Neural crest cell (in vitro differentiated cells): ENCODE measurements around the gene IGDCC3. TPM values are rescaled to one million over a fixed set of nuclear protein-coding genes. Genes with fewer than 3 reads are reported as not detected.

Experiments used
- DNase-seq: peaks from one replicate; pipeline ENCODE4 v3.0.0; 2021; ENCODE audit warnings: low read depth, mixed read lengths, low spot score
- H3K27ac Mint-ChIP-seq: one replicate; pipeline ENCODE4 v1.8.0; 2021; ENCODE audit warnings: mild to moderate bottlenecking, mixed read lengths; ENCODE audit not compliant: unreplicated experiment
- H3K27me3 Mint-ChIP-seq: 2 replicates; pipeline ENCODE4 v1.8.0; 2021; ENCODE audit warnings: low read depth, mild to moderate bottlenecking, mixed read lengths
- H3K36me3 Mint-ChIP-seq: 2 replicates; pipeline ENCODE4 v1.8.0; 2021; ENCODE audit warnings: low read depth, mild to moderate bottlenecking, mixed read lengths
- H3K4me1 Mint-ChIP-seq: 2 replicates; pipeline ENCODE4 v1.8.0; 2021; ENCODE audit warnings: mixed read lengths
- H3K4me3 Mint-ChIP-seq: one replicate; pipeline ENCODE4 v1.8.0; 2021; ENCODE audit warnings: mild to moderate bottlenecking, mixed read lengths
- H3K9me3 Mint-ChIP-seq: 2 replicates; pipeline ENCODE4 v1.8.0; 2021; ENCODE audit warnings: mixed read lengths
- total RNA-seq: library from RNA; stranded (reverse); gene quantifications from 2 replicates; pipeline ENCODE4 v1.2.1, GENCODE V29; 2021
- TF ChIP-seq, protein P1 (sequence below): fragments of 200-600 bp; sonication (generic); conservative IDR thresholded peaks from 2 replicates; pipeline ENCODE4 v1.5.0; 2021; ENCODE audit warnings: antibody characterized with exemption, mild to moderate bottlenecking

Gene IGDCC3
- total RNA-seq, 1 donor from 2014 or later = 300 TPM

DNA sequence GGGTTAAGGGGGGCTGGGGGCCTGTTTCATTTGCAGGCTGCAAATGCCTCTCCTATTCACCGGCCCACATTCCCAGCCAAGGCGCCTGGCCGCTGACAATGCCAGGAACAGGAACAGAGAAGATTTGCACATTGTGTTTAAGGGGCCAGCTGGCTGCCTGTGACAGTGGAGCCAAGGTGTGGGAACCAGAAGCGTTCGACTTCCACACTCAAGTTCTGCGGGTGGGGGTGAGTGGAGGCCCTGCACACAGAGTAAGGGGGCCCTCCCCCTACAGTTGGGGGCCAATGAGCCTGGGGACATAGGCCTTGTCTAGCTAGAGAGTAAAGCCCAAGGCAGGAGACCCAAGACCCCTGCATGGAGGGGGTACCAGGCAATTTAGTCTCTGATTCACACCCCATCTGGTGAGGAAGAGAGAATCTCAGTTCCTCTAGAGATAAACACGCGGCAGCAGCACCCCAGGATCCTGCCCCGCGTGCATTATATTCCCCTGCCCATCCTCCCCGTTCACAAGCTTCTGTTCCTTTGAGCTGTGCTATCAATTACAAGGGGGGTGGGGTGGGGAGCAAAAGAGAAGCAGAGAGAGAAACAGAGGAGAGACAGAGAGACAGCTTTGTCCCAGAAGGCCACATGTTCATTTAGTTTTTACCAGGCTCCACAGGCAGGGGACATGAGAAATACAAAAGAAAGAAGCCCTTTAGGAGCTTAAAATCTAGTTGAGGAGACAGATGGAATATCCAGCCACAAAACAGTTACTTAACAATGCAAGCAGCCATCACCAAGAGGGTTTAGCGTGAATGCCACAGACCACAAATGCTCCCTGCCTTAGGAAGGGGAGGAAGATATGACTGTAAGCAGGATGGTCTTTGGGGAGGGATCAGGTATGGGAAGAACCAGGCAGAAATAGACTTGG is 9.2 kb downstream of the IGDCC3 start:
- Mint-ChIP-seq H3K27ac (peak overlapping the region; percentile 65), H3K27me3 (no peaks in the 10 kb centered on the region), H3K4me1 (peaks cover 77% of the 10 kb centered on the region), H3K9me3 (no peaks in the 10 kb centered on the region), H3K36me3 (peaks cover 8% of the 10 kb centered on the region), H3K4me3 (peak overlapping the region; percentile 62)
- TF ChIP-seq, protein P1, sequence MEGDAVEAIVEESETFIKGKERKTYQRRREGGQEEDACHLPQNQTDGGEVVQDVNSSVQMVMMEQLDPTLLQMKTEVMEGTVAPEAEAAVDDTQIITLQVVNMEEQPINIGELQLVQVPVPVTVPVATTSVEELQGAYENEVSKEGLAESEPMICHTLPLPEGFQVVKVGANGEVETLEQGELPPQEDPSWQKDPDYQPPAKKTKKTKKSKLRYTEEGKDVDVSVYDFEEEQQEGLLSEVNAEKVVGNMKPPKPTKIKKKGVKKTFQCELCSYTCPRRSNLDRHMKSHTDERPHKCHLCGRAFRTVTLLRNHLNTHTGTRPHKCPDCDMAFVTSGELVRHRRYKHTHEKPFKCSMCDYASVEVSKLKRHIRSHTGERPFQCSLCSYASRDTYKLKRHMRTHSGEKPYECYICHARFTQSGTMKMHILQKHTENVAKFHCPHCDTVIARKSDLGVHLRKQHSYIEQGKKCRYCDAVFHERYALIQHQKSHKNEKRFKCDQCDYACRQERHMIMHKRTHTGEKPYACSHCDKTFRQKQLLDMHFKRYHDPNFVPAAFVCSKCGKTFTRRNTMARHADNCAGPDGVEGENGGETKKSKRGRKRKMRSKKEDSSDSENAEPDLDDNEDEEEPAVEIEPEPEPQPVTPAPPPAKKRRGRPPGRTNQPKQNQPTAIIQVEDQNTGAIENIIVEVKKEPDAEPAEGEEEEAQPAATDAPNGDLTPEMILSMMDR = no peak
- peak; percentile 55 for DNase-seq

DNA sequence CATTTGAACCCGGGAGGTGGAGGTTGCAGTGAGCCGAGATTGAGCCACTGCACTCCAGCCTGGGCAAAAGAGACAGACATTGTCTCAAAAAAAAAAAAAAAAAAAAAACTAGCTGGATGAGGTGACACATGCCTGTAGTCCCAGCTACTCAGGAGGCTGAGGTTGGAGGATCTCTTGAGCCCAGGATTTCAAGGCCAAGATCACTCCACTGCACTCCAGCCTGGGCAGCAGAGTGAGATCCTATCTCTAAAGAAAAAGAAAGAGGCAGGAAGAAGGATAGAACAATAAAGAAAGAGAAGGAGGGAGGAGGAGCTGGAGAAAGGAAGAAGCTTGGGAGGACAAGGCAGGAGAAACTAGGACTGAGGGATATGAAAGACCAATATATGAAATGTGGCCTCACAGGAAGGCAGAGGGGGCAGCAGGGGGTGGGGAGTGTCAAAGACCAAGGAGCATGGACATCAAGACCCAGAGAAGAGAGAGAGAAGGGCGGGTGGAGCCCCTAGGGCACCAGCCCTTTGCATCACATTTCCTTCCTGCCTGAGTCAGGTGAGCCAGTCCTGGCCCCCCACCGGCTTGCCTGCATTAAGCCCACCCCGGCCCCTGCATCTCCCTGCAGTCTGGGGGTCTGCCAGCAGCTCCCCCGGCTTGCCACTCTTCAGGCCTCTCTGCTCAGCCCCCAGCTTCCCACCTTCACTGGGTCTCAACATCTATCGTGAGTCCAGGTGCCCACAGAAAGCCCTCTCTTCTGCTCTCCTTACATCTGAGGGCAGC is 11.5 kb downstream of the IGDCC3 start:
- H3K36me3 Mint-ChIP-seq = no peaks in the 10 kb centered on the region
- H3K4me3 Mint-ChIP-seq = peak overlapping the region; percentile 56
- peak overlapping the region; percentile 69 for H3K27ac Mint-ChIP-seq
- H3K27me3 Mint-ChIP-seq = no peaks in the 10 kb centered on the region
- no peaks in the 10 kb centered on the region for H3K9me3 Mint-ChIP-seq
- DNase-seq = no peak
- H3K4me1 Mint-ChIP-seq = peaks cover 73% of the 10 kb centered on the region
- TF ChIP-seq, protein P1 = no peak

DNA sequence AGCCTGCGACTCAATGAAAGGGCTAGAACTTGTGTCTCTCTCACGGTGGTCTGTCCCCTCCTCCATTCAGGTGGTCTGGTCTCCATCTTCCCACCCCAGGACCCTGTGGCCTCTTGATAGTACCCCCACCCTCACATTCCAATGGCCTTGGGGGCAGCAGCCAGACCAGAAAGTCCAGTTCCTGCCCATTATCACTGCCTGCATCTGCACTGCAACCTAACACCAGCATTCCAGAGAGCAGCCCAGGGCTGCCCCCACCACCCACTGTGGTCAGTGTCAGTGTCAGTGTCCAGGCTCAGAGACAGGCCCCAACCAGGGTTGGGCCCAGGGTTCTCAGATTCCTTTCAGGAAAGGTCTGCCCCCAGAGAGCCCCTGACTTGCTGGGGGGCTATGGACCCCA is 12.6 kb downstream of the IGDCC3 start:
- Mint-ChIP-seq H3K9me3 (no peaks in the 10 kb centered on the region), H3K4me1 (peaks cover 73% of the 10 kb centered on the region), H3K4me3 (peak overlapping the region; percentile 54), H3K27ac (no peak overlapping the region), H3K27me3 (no peaks in the 10 kb centered on the region), H3K36me3 (peaks cover 2% of the 10 kb centered on the region)
- no peak for DNase-seq
- TF ChIP-seq, protein P1 = no peak

DNA sequence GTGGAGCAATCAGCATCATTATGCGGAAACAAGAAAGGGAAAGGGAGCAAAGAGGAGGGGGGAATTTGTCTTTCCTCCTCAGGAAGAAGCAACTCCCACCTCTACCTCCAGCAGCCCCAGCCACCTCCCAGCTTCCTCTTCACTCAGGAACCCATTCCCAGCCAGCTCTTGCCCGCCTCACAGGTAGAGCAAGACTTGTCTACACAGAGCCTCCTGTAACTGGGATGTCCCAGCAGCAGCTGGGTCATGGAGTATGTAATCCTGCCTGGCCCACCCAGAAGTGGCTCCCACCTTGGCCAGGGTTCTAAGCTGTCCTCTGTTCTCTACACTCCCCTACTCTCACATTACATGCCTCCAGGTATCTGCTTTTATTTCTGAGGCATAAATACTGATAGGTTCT is 14.0 kb downstream of the IGDCC3 start:
- Mint-ChIP-seq H3K27me3 (no peaks in the 10 kb centered on the region), H3K27ac (no peak overlapping the region), H3K36me3 (peaks cover 9% of the 10 kb centered on the region), H3K9me3 (no peaks in the 10 kb centered on the region), H3K4me3 (no peak overlapping the region), H3K4me1 (peaks cover 71% of the 10 kb centered on the region)
- TF ChIP-seq, protein P1 = no peak
- DNase-seq = no peak

DNA sequence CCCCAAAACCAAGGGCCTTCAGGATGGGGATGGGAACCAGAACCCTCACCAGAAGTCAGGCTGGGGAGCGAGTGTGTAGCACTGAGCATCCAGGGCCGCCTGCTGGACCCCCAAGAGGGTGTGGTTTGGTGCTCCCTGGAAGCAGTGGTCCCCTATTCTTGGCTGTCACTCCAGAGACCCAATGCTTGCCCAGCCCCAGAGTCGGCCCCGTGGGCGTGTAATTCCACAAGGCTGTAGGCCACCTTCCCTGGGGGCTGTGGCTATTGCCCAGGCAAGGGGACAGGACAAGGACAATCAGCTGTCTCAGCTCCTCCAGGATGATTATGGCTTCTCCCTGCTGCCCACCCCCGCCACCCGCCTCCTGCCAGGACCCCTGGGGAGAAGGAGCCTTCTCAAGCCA is 14.5 kb downstream of the IGDCC3 start:
- Mint-ChIP-seq H3K27me3 (no peaks in the 10 kb centered on the region), H3K9me3 (no peaks in the 10 kb centered on the region), H3K4me3 (no peak overlapping the region), H3K4me1 (peaks cover 68% of the 10 kb centered on the region), H3K36me3 (peaks cover 9% of the 10 kb centered on the region), H3K27ac (no peak overlapping the region)
- no peak for DNase-seq
- TF ChIP-seq, protein P1 = no peak
